Kidney epithelial cell (primary cell): ENCODE measurements around the gene GRIK3. TPM values are rescaled to one million over a fixed set of nuclear protein-coding genes. Genes with fewer than 3 reads are reported as not detected.

Source experiments
- DNase-seq: peaks from one replicate; pipeline ENCODE4 v3.0.0-alpha.2; 2010; ENCODE audit warnings: low read depth
- H3K27me3 ChIP-seq: 2 replicates; pipeline ENCODE4 v1.6.0; 2011; ENCODE audit warnings: low read length; ENCODE audit not compliant: control insufficient read depth, insufficient read depth
- H3K36me3 ChIP-seq: 2 replicates; pipeline ENCODE4 v1.5.1; 2011; ENCODE audit warnings: low read length; ENCODE audit not compliant: control insufficient read depth, insufficient read depth
- H3K4me3 ChIP-seq: 2 replicates; pipeline ENCODE4 v1.5.1; 2011; ENCODE audit warnings: low read depth, mild to moderate bottlenecking, control low read depth, low read length
- CTCF ChIP-seq: IDR thresholded peaks from 2 replicates; pipeline ENCODE4 v1.5.1; 2011; ENCODE audit warnings: mild to moderate bottlenecking, moderate library complexity, low read length, control low read depth, inconsistent platforms; ENCODE audit not compliant: insufficient read depth, poor library complexity, severe bottlenecking
- total RNA-seq: library from RNA; depleted of rRNA; stranded (reverse); fragments of >200 nt; gene quantifications from 2 replicates; pipeline ENCODE4 v1.2.3, GENCODE V29; 2015

GRIK3 gene
- total RNA-seq, 1 donor from 2014 or later, result under 0.01 TPM

- TF ChIP-seq CTCF, result no peak
- no peak for DNase-seq
- Histone ChIP-seq H3K27me3 (no peaks in the 10 kb centered on the region), H3K36me3 (no peaks in the 10 kb centered on the region), H3K4me3 (no peak overlapping the region)
Observed at GRCh38 chr1:36864182-36864822, 170.0 kb downstream of the GRIK3 start.

- DNase-seq, result no peak
- no peak for TF ChIP-seq CTCF
- no peak overlapping the region for H3K4me3 ChIP-seq
- no peaks in the 10 kb centered on the region for H3K27me3 ChIP-seq
- H3K36me3 ChIP-seq, result no peaks in the 10 kb centered on the region
Observed at GRCh38 chr1:36863500-36863899, 170.8 kb downstream of the GRIK3 start.

- Histone ChIP-seq H3K27me3 (no peaks in the 10 kb centered on the region), H3K4me3 (no peak overlapping the region), H3K36me3 (no peaks in the 10 kb centered on the region)
- TF ChIP-seq CTCF, result no peak
- no peak for DNase-seq
Observed at GRCh38 chr1:36863061-36863460, 171.3 kb downstream of the GRIK3 start.

- Histone ChIP-seq H3K4me3 (no peak overlapping the region), H3K27me3 (no peaks in the 10 kb centered on the region), H3K36me3 (no peaks in the 10 kb centered on the region)
- no peak for TF ChIP-seq CTCF
- no peak for DNase-seq
Observed at GRCh38 chr1:36861375-36861774, 172.9 kb downstream of the GRIK3 start.

GRCh38 chr1:36859926-36860325, 174.4 kb downstream of the GRIK3 start:
- peaks cover 4% of the 10 kb centered on the region for H3K27me3 ChIP-seq
- H3K36me3 ChIP-seq, result no peaks in the 10 kb centered on the region
- no peak for TF ChIP-seq CTCF
- no peak for DNase-seq
- H3K4me3 ChIP-seq, result no peak overlapping the region

GRCh38 chr1:36858981-36859380, 175.3 kb downstream of the GRIK3 start:
- DNase-seq, result no peak
- no peaks in the 10 kb centered on the region for H3K36me3 ChIP-seq
- no peak for TF ChIP-seq CTCF
- H3K4me3 ChIP-seq, result no peak overlapping the region
- H3K27me3 ChIP-seq, result peaks cover 4% of the 10 kb centered on the region
